ENCODE data around the gene CDK11B.
"Not testable (repeated sequence)": the region's sequence is repeated elsewhere in the genome, so short reads cannot be mapped to it uniquely, and the experiment has no call there.

The CDK11B gene

GRCh38 chr1:1599030-1599934 is 59.5 kb downstream of the CDK11B start:
- no peak for DNase-seq (ENCODE audit: low read depth)

- no peak for DNase-seq (ENCODE audit: low read depth)
Measured at GRCh38 chr1:1598720-1599029, 60.1 kb downstream of the CDK11B start.

- DNase-seq (ENCODE audit: low read depth), result no peak
Measured at GRCh38 chr1:1598051-1598719, 60.6 kb downstream of the CDK11B start.

- DNase-seq (ENCODE audit: low read depth), result no peak
Measured at GRCh38 chr1:1597275-1597930, 61.4 kb downstream of the CDK11B start.

GRCh38 chr1:1596493-1597274 is 62.1 kb downstream of the CDK11B start:
- DNase-seq (ENCODE audit: low read depth), result no peak

- DNase-seq (ENCODE audit: low read depth), result not testable (repeated sequence)
Measured at GRCh38 chr1:1595341-1595740, 63.5 kb downstream of the CDK11B start.

GRCh38 chr1:1594602-1595260 is 64.1 kb downstream of the CDK11B start:
- no peak for DNase-seq (ENCODE audit: low read depth)

GRCh38 chr1:1593834-1594601 is 64.8 kb downstream of the CDK11B start:
- DNase-seq (ENCODE audit: low read depth), result no peak

GRCh38 chr1:1591452-1591851 is 67.4 kb downstream of the CDK11B start:
- DNase-seq (ENCODE audit: low read depth), result no peak
